T-cell (primary cell): ENCODE results near the gene XRCC3. TPM values are rescaled to one million over a fixed set of nuclear protein-coding genes. Genes with fewer than 3 reads are reported as not detected.
A peak's percentile ranks its signal among the peaks of the same experiment; 100 is the strongest.

Experiments
- ATAC-seq, 4 experiments: fragments of 200-7000 bp in 3 of 4; fragments of 150-1000 bp in 1 of 4; cut with Tn5 transposase; replicated peaks in 1 of 4; 1 replicate in 3 of 4; 2 replicates in 1 of 4; pipeline ENCODE4 v1.10.0; 2021; ENCODE audit warnings: moderate library complexity in 3 of 4, mild to moderate bottlenecking in 2 of 4, moderate number of reproducible peaks in 1 of 4
- CTCF ChIA-PET, 2 donors: fragments of 300-600 bp; sonication (Branson Sonifier 250); formaldehyde crosslinking; loops; one replicate each; lab custom pipeline; 2022; ENCODE audit warnings: antibody characterized with exemption in 2 of 2; lab: Charles Lee
- POLR2A ChIA-PET, 2 donors: fragments of 300-600 bp; sonication (Branson Sonifier 250); formaldehyde crosslinking; loops; one replicate each; lab custom pipeline; 2022; ENCODE audit warnings: antibody characterized with exemption in 2 of 2; lab: Charles Lee
- DNase-seq, 35 experiments: peaks; one replicate each; pipeline versions ENCODE4 v3.0.0 to v3.0.0-alpha.2; 2013 to 2023
- H3K27ac ChIP-seq: one replicate; pipeline ENCODE4 v1.5.1; 2013; ENCODE audit warnings: low read length
- H3K27me3 ChIP-seq, 2 experiments: replicated peaks in 1 of 2; 1 replicate in 1 of 2; 2 replicates in 1 of 2; pipeline versions ENCODE4 v1.6.1 to v1.7.0; 2013; ENCODE audit warnings: low read length in 1 of 2, mixed read lengths in 1 of 2; ENCODE audit not compliant: control insufficient read depth in 2 of 2, insufficient read depth in 2 of 2; ENCODE audit errors: extremely low read depth in 1 of 2
- H3K36me3 ChIP-seq, 2 donors: 1 replicate in 1 of 2; 2 replicates in 1 of 2; pipeline versions ENCODE4 v1.6.1 to v1.7.0; 2013; ENCODE audit warnings: low read length in 1 of 2; ENCODE audit not compliant: control insufficient read depth in 2 of 2, insufficient read depth in 1 of 2; ENCODE audit errors: extremely low read depth in 1 of 2
- H3K4me1 ChIP-seq, 2 experiments: 1 replicate in 1 of 2; 2 replicates in 1 of 2; pipeline versions ENCODE4 v1.6.1 to v1.7.0; 2013; ENCODE audit warnings: low read length in 2 of 2, mixed read lengths in 1 of 2; ENCODE audit not compliant: insufficient read depth in 2 of 2, control insufficient read depth in 1 of 2; ENCODE audit errors: extremely low read depth in 1 of 2
- H3K4me3 ChIP-seq, 2 donors: 1 replicate in 1 of 2; 2 replicates in 1 of 2; pipeline versions ENCODE4 v1.5.1 to v1.7.0; 2013; ENCODE audit warnings: mild to moderate bottlenecking in 2 of 2, low read length in 1 of 2, moderate library complexity in 1 of 2; ENCODE audit not compliant: control insufficient read depth in 1 of 2; ENCODE audit errors: extremely low read depth in 1 of 2
- H3K9me3 ChIP-seq: 2 replicates; pipeline ENCODE4 v1.7.0; 2013
- H3K27ac Mint-ChIP-seq, 2 donors: one replicate each; pipeline ENCODE4 v1.8.0; 2020 to 2021; ENCODE audit warnings: mild to moderate bottlenecking in 2 of 2, mixed read lengths in 2 of 2
- H3K27me3 Mint-ChIP-seq, 2 donors: one replicate each; pipeline ENCODE4 v1.8.0; 2021 to 2022; ENCODE audit warnings: mixed read lengths in 2 of 2
- H3K36me3 Mint-ChIP-seq: one replicate; pipeline ENCODE4 v1.8.0; 2021; ENCODE audit warnings: mixed read lengths
- H3K4me1 Mint-ChIP-seq, 3 donors: one replicate each; pipeline ENCODE4 v1.8.0; 2020 to 2022; ENCODE audit warnings: mixed read lengths in 3 of 3, mild to moderate bottlenecking in 1 of 3
- H3K4me3 Mint-ChIP-seq, 3 donors: one replicate each; pipeline ENCODE4 v1.8.0; 2020 to 2022; ENCODE audit warnings: mild to moderate bottlenecking in 3 of 3, mixed read lengths in 3 of 3, moderate library complexity in 3 of 3
- H3K9me3 Mint-ChIP-seq, 3 donors: one replicate each; pipeline ENCODE4 v1.8.0; 2020 to 2022; ENCODE audit warnings: mixed read lengths in 3 of 3
- WGBS: methylation state at CpG from one replicate; pipeline ENCODE4 v1.1.5; 2013; ENCODE audit warnings: missing lambda C conversion rate; ENCODE audit not compliant: insufficient coverage; 5-methylcytosine and 5-hydroxymethylcytosine counted together
- total RNA-seq, 35 experiments: library from RNA in 6 of 35; stranded (reverse) in 6 of 35; fragments of 120-200 nt in 1 of 35; gene quantifications; one replicate each; pipeline versions ENCODE4 v1.2.1 to v1.2.4 and lab custom pipeline; 2013 to 2026

The XRCC3 gene
- total RNA-seq, 5 donors from 2014 or later (not counting 1 experiment from before 2014, with no cell fraction given) = 7.4 to 15.1 (median 12.9) TPM

DNA sequence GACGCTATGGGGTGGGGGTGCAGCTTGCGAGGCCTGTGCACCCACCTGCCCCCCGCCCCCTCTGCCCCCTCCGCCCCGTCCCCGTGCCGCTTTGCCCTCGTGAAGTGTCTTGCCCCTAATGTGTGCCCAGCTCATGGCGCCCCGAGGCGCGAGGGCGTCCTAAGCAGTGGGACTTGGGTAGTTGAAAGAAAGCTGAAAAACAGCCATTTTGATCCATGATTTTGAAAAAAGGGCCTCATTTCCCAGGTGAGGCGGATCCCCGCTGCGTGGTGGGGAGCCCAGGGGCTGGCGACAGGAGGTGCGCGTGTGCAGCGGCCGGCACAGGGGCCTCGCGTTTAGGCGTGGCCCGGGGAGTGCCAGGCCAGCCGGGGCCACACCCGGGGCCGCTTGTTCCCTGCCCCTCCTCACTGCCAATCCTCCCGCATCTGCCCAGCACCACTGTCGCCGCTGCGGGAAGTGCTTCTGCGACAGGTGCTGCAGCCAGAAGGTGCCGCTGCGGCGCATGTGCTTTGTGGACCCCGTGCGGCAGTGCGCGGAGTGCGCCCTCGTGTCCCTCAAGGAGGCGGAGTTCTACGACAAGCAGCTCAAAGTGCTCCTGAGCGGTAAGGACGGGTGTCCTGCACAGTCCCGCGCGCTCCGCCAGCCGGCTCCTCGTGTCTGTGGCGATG, 12.2 kb upstream of the XRCC3 start:
- Histone ChIP-seq H3K9me3 (no peaks in the 10 kb centered on the region), H3K27ac (no peak overlapping the region), H3K4me3 (no peak overlapping the region), H3K27me3 (no peaks in the 10 kb centered on the region), H3K4me1 (no peaks in the 10 kb centered on the region), H3K36me3 (peaks cover 14 to 16% of the 10 kb centered on the region in 2 donors)
- H3K4me1 Mint-ChIP-seq = no peaks in the 10 kb centered on the region
- H3K9me3 Mint-ChIP-seq = no peaks in the 10 kb centered on the region
- H3K36me3 Mint-ChIP-seq = peaks cover 16% of the 10 kb centered on the region
- ATAC-seq = no peak
- 94% methylated on average over 51 of the region's 53 CpGs for WGBS
- ChIA-PET CTCF (no interaction called here), POLR2A (no interaction called here)
- no peak overlapping the region for H3K4me3 Mint-ChIP-seq
- no peak for DNase-seq
- no peak overlapping the region for H3K27ac Mint-ChIP-seq
- no peaks in the 10 kb centered on the region for H3K27me3 Mint-ChIP-seq

DNA sequence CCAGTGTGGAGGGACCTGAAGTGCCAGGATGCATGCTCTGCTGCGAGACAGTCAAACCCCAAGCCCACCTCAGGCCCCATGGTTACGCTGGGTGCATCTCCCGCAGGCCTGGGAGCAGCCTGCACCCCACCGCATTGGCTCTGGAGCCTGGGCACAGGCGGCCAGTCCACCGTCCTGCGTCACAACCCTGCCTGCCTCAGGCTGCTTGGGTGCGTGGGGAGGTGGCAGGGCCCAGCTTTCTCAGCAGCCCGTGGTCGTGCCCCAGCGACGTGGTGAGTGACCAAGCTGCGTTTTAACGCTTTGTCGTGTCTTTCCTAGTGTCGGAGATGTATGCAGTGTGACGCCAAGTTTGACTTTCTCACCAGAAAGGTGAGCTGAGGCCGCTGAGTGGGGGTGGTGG, 11.2 kb upstream of the XRCC3 start:
- DNase-seq (no peak), ATAC-seq (no peak)
- Histone ChIP-seq H3K4me3 (no peak overlapping the region), H3K36me3 (peaks cover 14 to 16% of the 10 kb centered on the region in 2 donors), H3K27me3 (no peaks in the 10 kb centered on the region), H3K27ac (no peak overlapping the region), H3K9me3 (no peaks in the 10 kb centered on the region), H3K4me1 (no peaks in the 10 kb centered on the region)
- Mint-ChIP-seq H3K27me3 (no peaks in the 10 kb centered on the region), H3K9me3 (no peaks in the 10 kb centered on the region), H3K36me3 (peaks cover 16% of the 10 kb centered on the region), H3K27ac (no peak overlapping the region), H3K4me1 (peaks cover 0 to 4% (median 0%) of the 10 kb centered on the region in 3 donors), H3K4me3 (no peak overlapping the region)
- ChIA-PET POLR2A (no interaction called here), CTCF (no interaction called here)
- 98% methylated on average over 16 of the region's 18 CpGs for WGBS

DNA sequence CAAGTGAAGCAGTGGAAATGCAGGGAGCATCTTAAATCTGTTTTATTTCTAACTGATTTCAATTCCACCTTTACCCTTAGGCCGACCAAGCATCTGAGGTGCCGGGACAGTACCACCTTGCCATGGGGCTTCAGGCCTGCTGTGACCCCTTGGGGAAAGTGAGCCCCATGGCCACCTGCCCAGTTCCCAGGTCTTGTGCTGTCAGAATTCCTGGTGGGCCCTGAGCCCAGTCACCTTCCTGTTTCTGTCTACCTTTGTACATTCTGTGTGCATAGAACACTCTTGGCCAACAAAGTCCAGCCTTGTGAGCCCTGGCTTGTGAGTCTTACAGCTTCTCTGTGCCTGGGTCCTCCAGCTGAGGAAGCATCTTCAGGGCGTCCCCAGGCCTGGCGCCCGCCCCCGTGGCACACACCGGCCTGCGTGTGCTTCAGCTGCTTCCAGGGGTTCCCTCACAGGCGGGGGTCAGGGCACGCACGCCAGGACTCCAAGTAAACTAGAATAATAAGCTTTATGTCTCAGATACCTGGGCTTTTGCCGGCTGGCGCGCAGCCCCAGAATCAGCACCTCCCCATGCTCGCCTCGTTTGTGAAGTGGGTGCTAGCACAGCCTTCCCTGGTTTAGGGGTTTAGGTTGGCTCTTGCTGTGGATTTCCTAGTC, 10.6 kb upstream of the XRCC3 start:
- Mint-ChIP-seq H3K27me3 (no peaks in the 10 kb centered on the region), H3K4me3 (no peak overlapping the region), H3K4me1 (peaks cover 0 to 4% (median 0%) of the 10 kb centered on the region in 3 donors), H3K36me3 (peaks cover 16% of the 10 kb centered on the region), H3K27ac (no peak overlapping the region), H3K9me3 (no peaks in the 10 kb centered on the region)
- POLR2A ChIA-PET = no interaction called here
- Histone ChIP-seq H3K27ac (no peak overlapping the region), H3K4me1 (no peaks in the 10 kb centered on the region), H3K4me3 (no peak overlapping the region), H3K27me3 (no peaks in the 10 kb centered on the region), H3K36me3 (peaks cover 14 to 16% of the 10 kb centered on the region in 2 donors), H3K9me3 (no peaks in the 10 kb centered on the region)
- ATAC-seq (no peak), DNase-seq (no peak)
- 97% methylated on average over 16 of the region's 16 CpGs for WGBS
- CTCF ChIA-PET = no interaction called here

DNA sequence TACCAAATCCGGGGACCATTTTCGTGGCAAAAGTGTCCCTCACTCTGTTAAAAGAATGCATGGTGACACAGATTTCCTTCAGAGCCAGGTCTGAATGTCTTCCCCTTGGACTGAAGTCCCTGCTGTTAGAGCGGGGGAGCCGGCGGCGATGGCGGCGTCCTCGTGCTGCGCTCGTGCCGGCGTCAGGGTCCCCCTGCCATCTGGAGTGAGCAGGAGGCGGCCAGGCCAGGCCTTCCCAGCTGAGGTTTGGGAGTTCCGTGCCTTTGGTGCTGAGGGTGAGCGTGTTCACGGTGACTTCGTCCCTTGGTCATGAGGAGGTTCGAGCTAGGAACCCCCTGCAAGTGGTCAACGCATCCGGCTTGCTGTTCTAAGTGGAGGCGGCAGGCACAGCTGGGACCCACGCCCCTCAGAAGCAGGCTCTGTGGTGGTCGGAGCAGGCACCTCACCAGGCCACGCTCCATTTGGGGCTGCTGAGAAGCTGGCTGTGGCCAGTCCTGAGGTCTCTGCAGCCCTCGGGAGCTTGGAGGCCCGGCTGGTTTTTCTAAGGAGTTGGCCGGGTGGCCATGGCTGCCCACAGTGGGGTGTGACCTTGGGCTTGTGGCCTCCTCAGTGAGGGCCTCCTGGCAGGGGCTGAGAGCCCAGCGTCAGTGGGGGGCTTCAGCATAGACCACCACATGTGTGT, 9.9 kb upstream of the XRCC3 start:
- Histone ChIP-seq H3K36me3 (peaks cover 14 to 16% of the 10 kb centered on the region in 2 donors), H3K9me3 (no peaks in the 10 kb centered on the region), H3K27ac (no peak overlapping the region), H3K4me1 (no peaks in the 10 kb centered on the region), H3K4me3 (no peak overlapping the region), H3K27me3 (no peaks in the 10 kb centered on the region)
- ChIA-PET CTCF (no interaction called here), POLR2A (no interaction called here)
- H3K36me3 Mint-ChIP-seq = peaks cover 16% of the 10 kb centered on the region
- H3K4me3 Mint-ChIP-seq = no peak overlapping the region
- no peak for ATAC-seq
- no peaks in the 10 kb centered on the region for H3K27me3 Mint-ChIP-seq
- H3K4me1 Mint-ChIP-seq = peaks cover 0 to 7% (median 2%) of the 10 kb centered on the region in 3 donors
- no peak for DNase-seq
- no peak overlapping the region for H3K27ac Mint-ChIP-seq
- H3K9me3 Mint-ChIP-seq = no peaks in the 10 kb centered on the region
- WGBS = 97% methylated on average over 21 of the region's 29 CpGs

DNA sequence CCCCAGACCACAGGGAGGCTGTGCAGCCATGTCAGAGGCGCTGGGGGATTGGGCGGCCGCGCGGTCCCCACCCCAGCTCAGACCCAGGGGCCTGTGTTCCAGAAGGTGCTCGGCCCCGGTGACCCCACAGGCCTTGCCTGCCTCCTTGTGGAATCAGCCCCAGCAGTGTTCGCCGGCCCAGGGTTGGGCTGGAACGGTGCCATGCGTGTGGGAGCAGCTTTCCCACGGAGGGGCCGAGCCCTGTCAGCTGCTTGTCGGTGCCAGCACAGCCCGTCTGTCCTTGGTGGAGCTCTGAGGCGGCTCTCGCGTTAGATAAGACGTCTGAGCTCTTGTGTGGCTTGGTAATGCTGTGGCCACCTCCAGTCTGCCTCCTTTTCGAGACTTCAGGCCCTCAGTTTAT, 8.9 kb upstream of the XRCC3 start:
- no peak overlapping the region for H3K27ac Mint-ChIP-seq
- 95% methylated on average over 19 of the region's 20 CpGs for WGBS
- peaks cover 0 to 6% of the 10 kb centered on the region in 2 experiments for H3K4me1 ChIP-seq
- H3K36me3 ChIP-seq = peaks cover 5 to 12% of the 10 kb centered on the region in 2 donors
- CTCF ChIA-PET = no interaction called here
- H3K36me3 Mint-ChIP-seq = peaks cover 8% of the 10 kb centered on the region
- no peak overlapping the region for H3K4me3 Mint-ChIP-seq
- peaks cover 7 to 17% (median 12%) of the 10 kb centered on the region in 3 donors for H3K4me1 Mint-ChIP-seq
- POLR2A ChIA-PET = no interaction called here
- no peak overlapping the region for H3K4me3 ChIP-seq
- peak in 1 of 4 experiments; percentile 14 for ATAC-seq
- DNase-seq = no peak
- H3K27me3 Mint-ChIP-seq = no peaks in the 10 kb centered on the region
- H3K27me3 ChIP-seq = no peaks in the 10 kb centered on the region
- H3K27ac ChIP-seq = no peak overlapping the region
- no peaks in the 10 kb centered on the region for H3K9me3 ChIP-seq
- H3K9me3 Mint-ChIP-seq = no peaks in the 10 kb centered on the region

DNA sequence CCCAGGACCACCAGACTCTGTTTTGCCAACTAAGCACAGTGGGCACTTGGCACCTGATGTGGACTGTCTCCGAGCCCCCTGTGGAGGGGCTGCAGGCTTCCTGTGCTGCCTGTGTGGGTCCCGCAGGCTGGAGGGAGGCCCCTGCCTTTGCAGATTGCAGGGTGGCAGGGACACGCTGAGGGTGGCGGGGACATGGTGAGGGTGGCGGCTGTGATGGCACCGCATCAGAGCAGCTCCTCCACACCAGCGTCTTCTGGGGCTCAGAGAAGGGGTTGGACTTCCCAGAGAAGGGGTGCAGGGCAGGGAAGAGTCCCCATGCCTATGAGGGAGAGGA, 8.5 kb upstream of the XRCC3 start:
- no peaks in the 10 kb centered on the region for H3K9me3 ChIP-seq
- CTCF ChIA-PET = no interaction called here

More for the DNA sequence above, 8.5 kb upstream of the XRCC3 start:
- H3K27ac Mint-ChIP-seq = no peak overlapping the region
- peaks cover 10 to 19% (median 15%) of the 10 kb centered on the region in 3 donors for H3K4me1 Mint-ChIP-seq
- H3K27ac ChIP-seq = no peak overlapping the region
- no peaks in the 10 kb centered on the region for H3K27me3 ChIP-seq
- no peak overlapping the region for H3K4me3 Mint-ChIP-seq
- POLR2A ChIA-PET = no interaction called here
- no peaks in the 10 kb centered on the region for H3K27me3 Mint-ChIP-seq
- WGBS = 85% methylated on average over 6 of the region's 7 CpGs
- H3K4me3 ChIP-seq = no peak overlapping the region
- DNase-seq = no peak
- H3K9me3 Mint-ChIP-seq = no peaks in the 10 kb centered on the region
- peak in 1 of 4 experiments; percentile 25 for ATAC-seq
- H3K36me3 Mint-ChIP-seq = peaks cover 4% of the 10 kb centered on the region
- peaks cover 0 to 6% of the 10 kb centered on the region in 2 experiments for H3K4me1 ChIP-seq
- peaks cover 3 to 8% of the 10 kb centered on the region in 2 donors for H3K36me3 ChIP-seq
